WERI-Rb-1 (cell line): ENCODE data around the gene ADAM12.
A peak's percentile ranks its signal among the peaks of the same experiment; 100 is the strongest.

Source experiments
- DNase-seq: peaks from one replicate; pipeline ENCODE4 v3.0.0-alpha.2; 2020
- H3K27ac ChIP-seq: fragments of 250-450 bp; sonication (Bioruptor Pico); 2 replicates; pipeline ENCODE4 v1.5.1; 2020; ENCODE audit warnings: mild to moderate bottlenecking, moderate library complexity
- H3K27me3 ChIP-seq: fragments of 250-450 bp; sonication (Bioruptor Pico); 2 replicates; pipeline ENCODE4 v1.5.1; 2021; ENCODE audit warnings: mild to moderate bottlenecking, low read depth, moderate library complexity; ENCODE audit not compliant: insufficient read depth, severe bottlenecking
- H3K36me3 ChIP-seq: fragments of 250-450 bp; sonication (Bioruptor Pico); 2 replicates; pipeline ENCODE4 v1.5.1; 2020; ENCODE audit warnings: mild to moderate bottlenecking, moderate library complexity
- H3K4me3 ChIP-seq: 2 replicates; pipeline ENCODE4 v1.5.1; 2011; ENCODE audit warnings: low read depth, mild to moderate bottlenecking, control low read depth, low read length
- H3K9me3 ChIP-seq: fragments of 250-450 bp; sonication (Bioruptor Pico); 2 replicates; pipeline ENCODE4 v1.5.1; 2021; ENCODE audit warnings: mild to moderate bottlenecking, moderate library complexity; ENCODE audit not compliant: severe bottlenecking
- CTCF ChIP-seq: IDR thresholded peaks from 2 replicates; pipeline ENCODE4 v1.5.1; 2011; ENCODE audit warnings: low read depth, mild to moderate bottlenecking, control low read depth, inconsistent platforms, low read length

Gene ADAM12

GRCh38 chr10:126408953-126409641 is 20.8 kb upstream of the ADAM12 start:
- DNase-seq: no peak
- Histone ChIP-seq H3K4me3 (no peak overlapping the region), H3K27me3 (no peaks in the 10 kb centered on the region), H3K36me3 (no peaks in the 10 kb centered on the region), H3K9me3 (no peaks in the 10 kb centered on the region), H3K27ac (no peak overlapping the region)
- no peak for TF ChIP-seq CTCF

- DNase-seq: no peak
- Histone ChIP-seq H3K4me3 (no peak overlapping the region), H3K27ac (no peak overlapping the region), H3K27me3 (no peaks in the 10 kb centered on the region), H3K9me3 (no peaks in the 10 kb centered on the region), H3K36me3 (no peaks in the 10 kb centered on the region)
- no peak for TF ChIP-seq CTCF
Measured at GRCh38 chr10:126407831-126408230, 19.6 kb upstream of the ADAM12 start.

GRCh38 chr10:126405239-126405775 is 17.0 kb upstream of the ADAM12 start:
- no peaks in the 10 kb centered on the region for H3K27me3 ChIP-seq
- no peaks in the 10 kb centered on the region for H3K36me3 ChIP-seq
- no peak overlapping the region for H3K27ac ChIP-seq
- TF ChIP-seq CTCF: no peak
- H3K4me3 ChIP-seq: no peak overlapping the region
- no peak for DNase-seq
- H3K9me3 ChIP-seq: no peaks in the 10 kb centered on the region

- DNase-seq: no peak
- H3K36me3 ChIP-seq: no peaks in the 10 kb centered on the region
- no peaks in the 10 kb centered on the region for H3K9me3 ChIP-seq
- TF ChIP-seq CTCF: no peak
- 0 out of 2 replicates have a peak overlapping the region, but pooled peaks have one; percentile 15 for H3K27ac ChIP-seq
- no peak overlapping the region for H3K4me3 ChIP-seq
- no peaks in the 10 kb centered on the region for H3K27me3 ChIP-seq
Measured at GRCh38 chr10:126402721-126403695, 14.7 kb upstream of the ADAM12 start.

GRCh38 chr10:126400641-126401040 is 12.4 kb upstream of the ADAM12 start:
- Histone ChIP-seq H3K27me3 (no peaks in the 10 kb centered on the region), H3K9me3 (no peaks in the 10 kb centered on the region), H3K36me3 (no peaks in the 10 kb centered on the region), H3K4me3 (no peak overlapping the region), H3K27ac (no peak overlapping the region)
- no peak for DNase-seq
- TF ChIP-seq CTCF: no peak
